Neural progenitor cell (in vitro differentiated cells): ENCODE measurements around the gene UBAP2. TPM values are rescaled to one million over a fixed set of nuclear protein-coding genes. Genes with fewer than 3 reads are reported as not detected.

ENCODE experiments used
- DNase-seq: peaks from one replicate; pipeline ENCODE4 v3.0.0-alpha.2; 2016; ENCODE audit warnings: low spot score
- H2AFZ ChIP-seq: fragments of 200-600 bp; sonication (generic); replicated peaks from 2 replicates; pipeline ENCODE4 v1.6.1; 2016; ENCODE audit warnings: antibody characterized with exemption
- H3F3A ChIP-seq: fragments of 200-600 bp; sonication (generic); 2 replicates; pipeline ENCODE4 v1.6.1; 2016; ENCODE audit warnings: antibody characterized with exemption, low read depth
- H3K27ac ChIP-seq: fragments of 200-600 bp; sonication (generic); 2 replicates; pipeline ENCODE4 v1.5.1; 2016; ENCODE audit warnings: mild to moderate bottlenecking
- H3K27me3 ChIP-seq: fragments of 200-600 bp; sonication (generic); 2 replicates; pipeline ENCODE4 v1.6.1; 2016; ENCODE audit warnings: mild to moderate bottlenecking, moderate library complexity
- H3K36me3 ChIP-seq: fragments of 200-600 bp; sonication (generic); 2 replicates; pipeline ENCODE4 v1.5.1; 2016
- H3K4me1 ChIP-seq: fragments of 200-600 bp; sonication (generic); 2 replicates; pipeline ENCODE4 v1.6.1; 2016; ENCODE audit warnings: mixed run types
- H3K4me2 ChIP-seq: fragments of 200-600 bp; sonication (generic); 2 replicates; pipeline ENCODE4 v1.6.1; 2016
- H3K4me3 ChIP-seq: fragments of 200-600 bp; sonication (generic); 2 replicates; pipeline ENCODE4 v1.5.1; 2016
- H3K79me2 ChIP-seq: fragments of 200-600 bp; sonication (generic); 2 replicates; pipeline ENCODE4 v1.6.1; 2016; ENCODE audit warnings: low read depth
- H3K9ac ChIP-seq: fragments of 200-600 bp; sonication (generic); 2 replicates; pipeline ENCODE4 v1.6.1; 2016
- H3K9me3 ChIP-seq: fragments of 200-600 bp; sonication (generic); 2 replicates; pipeline ENCODE4 v1.5.1; 2016; ENCODE audit warnings: low read depth
- H4K20me1 ChIP-seq: fragments of 200-600 bp; sonication (generic); 2 replicates; pipeline ENCODE4 v1.6.1; 2016; ENCODE audit warnings: low read depth
- H3K27ac Mint-ChIP-seq: 3 replicates; pipeline ENCODE4 v1.8.0; 2021; ENCODE audit warnings: mixed read lengths
- H3K27me3 Mint-ChIP-seq: 2 replicates; pipeline ENCODE4 v1.8.0; 2022; ENCODE audit warnings: low read depth, mild to moderate bottlenecking, inconsistent platforms, moderate library complexity, mixed read lengths; ENCODE audit not compliant: insufficient read depth
- H3K36me3 Mint-ChIP-seq: 3 replicates; pipeline ENCODE4 v1.8.0; 2021; ENCODE audit warnings: mixed read lengths
- H3K4me1 Mint-ChIP-seq: 3 replicates; pipeline ENCODE4 v1.8.0; 2021; ENCODE audit warnings: mixed read lengths
- H3K4me3 Mint-ChIP-seq: 3 replicates; pipeline ENCODE4 v1.8.0; 2021; ENCODE audit warnings: mild to moderate bottlenecking, moderate library complexity, mixed read lengths
- H3K9me3 Mint-ChIP-seq: 3 replicates; pipeline ENCODE4 v1.8.0; 2020; ENCODE audit warnings: mixed read lengths
- EZH2 ChIP-seq: fragments of 200-600 bp; sonication (generic); IDR thresholded peaks from 2 replicates; pipeline ENCODE4 v1.6.1; 2017; ENCODE audit warnings: antibody characterized with exemption, mild to moderate bottlenecking, moderate library complexity
- EZH2phosphoT487 ChIP-seq: fragments of 200-600 bp; sonication (generic); IDR thresholded peaks from 2 replicates; pipeline ENCODE4 v1.6.1; 2017; ENCODE audit warnings: antibody characterized with exemption
- total RNA-seq: library from RNA; depleted of rRNA; stranded (reverse); fragments of >200 nt; gene quantifications from 2 replicates; pipeline ENCODE4 v1.2.3, GENCODE V29; 2015; ENCODE audit warnings: low replicate concordance
- TF ChIP-seq, protein P1 (sequence below): fragments of 200-600 bp; sonication (generic); IDR thresholded peaks from 2 replicates; pipeline ENCODE4 v1.5.1; 2017; ENCODE audit warnings: antibody characterized with exemption, mild to moderate bottlenecking

The UBAP2 gene
- total RNA-seq, 1 donor from 2014 or later, result 24.3 TPM

GRCh38 chr9:34087370-34087769 lies 38.7 kb upstream of the UBAP2 start:
- H4K20me1 ChIP-seq, result no peaks in the 10 kb centered on the region
- H3K36me3 ChIP-seq, result no peaks in the 10 kb centered on the region
- no peak overlapping the region for H3K4me2 ChIP-seq
- Mint-ChIP-seq H3K4me1 (no peaks in the 10 kb centered on the region), H3K9me3 (no peaks in the 10 kb centered on the region), H3K27ac (no peak overlapping the region), H3K27me3 (peaks cover 5% of the 10 kb centered on the region), H3K36me3 (peaks cover 28% of the 10 kb centered on the region), H3K4me3 (no peak overlapping the region)
- H3K9me3 ChIP-seq, result no peaks in the 10 kb centered on the region
- DNase-seq, result no peak
- no peaks in the 10 kb centered on the region for H3K79me2 ChIP-seq
- no peaks in the 10 kb centered on the region for H3F3A ChIP-seq
- no peak for TF ChIP-seq EZH2phosphoT487
- TF ChIP-seq, protein P1, sequence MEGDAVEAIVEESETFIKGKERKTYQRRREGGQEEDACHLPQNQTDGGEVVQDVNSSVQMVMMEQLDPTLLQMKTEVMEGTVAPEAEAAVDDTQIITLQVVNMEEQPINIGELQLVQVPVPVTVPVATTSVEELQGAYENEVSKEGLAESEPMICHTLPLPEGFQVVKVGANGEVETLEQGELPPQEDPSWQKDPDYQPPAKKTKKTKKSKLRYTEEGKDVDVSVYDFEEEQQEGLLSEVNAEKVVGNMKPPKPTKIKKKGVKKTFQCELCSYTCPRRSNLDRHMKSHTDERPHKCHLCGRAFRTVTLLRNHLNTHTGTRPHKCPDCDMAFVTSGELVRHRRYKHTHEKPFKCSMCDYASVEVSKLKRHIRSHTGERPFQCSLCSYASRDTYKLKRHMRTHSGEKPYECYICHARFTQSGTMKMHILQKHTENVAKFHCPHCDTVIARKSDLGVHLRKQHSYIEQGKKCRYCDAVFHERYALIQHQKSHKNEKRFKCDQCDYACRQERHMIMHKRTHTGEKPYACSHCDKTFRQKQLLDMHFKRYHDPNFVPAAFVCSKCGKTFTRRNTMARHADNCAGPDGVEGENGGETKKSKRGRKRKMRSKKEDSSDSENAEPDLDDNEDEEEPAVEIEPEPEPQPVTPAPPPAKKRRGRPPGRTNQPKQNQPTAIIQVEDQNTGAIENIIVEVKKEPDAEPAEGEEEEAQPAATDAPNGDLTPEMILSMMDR, result no peak
- TF ChIP-seq EZH2, result no peak
- no peaks in the 10 kb centered on the region for H3K27me3 ChIP-seq
- H2AFZ ChIP-seq, result no peak overlapping the region
- no peak overlapping the region for H3K4me3 ChIP-seq
- no peak overlapping the region for H3K27ac ChIP-seq
- no peaks in the 10 kb centered on the region for H3K4me1 ChIP-seq
- H3K9ac ChIP-seq, result no peak overlapping the region

DNA sequence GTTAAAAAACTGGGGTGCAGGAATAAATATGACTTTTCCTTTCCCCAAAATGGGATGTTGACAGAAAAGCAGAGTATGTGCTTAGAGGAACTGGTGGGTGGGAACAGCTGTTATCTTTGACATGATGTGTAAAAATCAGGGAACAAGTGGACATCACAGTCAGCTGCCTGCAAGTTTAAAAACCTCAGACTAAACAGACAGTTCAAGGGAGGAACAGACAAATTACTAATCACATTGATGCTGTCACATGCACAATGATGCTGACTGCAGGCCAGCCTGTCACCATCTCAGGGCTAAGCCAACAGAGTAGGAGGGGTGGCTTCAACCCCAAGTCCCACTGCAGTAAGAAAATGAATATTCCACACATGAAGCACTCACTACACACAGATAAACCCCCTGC lies 38.2 kb upstream of the UBAP2 start:
- DNase-seq, result no peak
- Mint-ChIP-seq H3K27ac (no peak overlapping the region), H3K36me3 (peaks cover 24% of the 10 kb centered on the region), H3K9me3 (no peaks in the 10 kb centered on the region), H3K4me3 (no peak overlapping the region), H3K27me3 (peaks cover 5% of the 10 kb centered on the region), H3K4me1 (no peaks in the 10 kb centered on the region)
- Histone ChIP-seq H3K4me2 (no peak overlapping the region), H4K20me1 (no peaks in the 10 kb centered on the region), H3K9me3 (no peaks in the 10 kb centered on the region), H3K4me3 (no peak overlapping the region), H3K36me3 (no peaks in the 10 kb centered on the region), H3K79me2 (no peaks in the 10 kb centered on the region), H2AFZ (no peak overlapping the region), H3K27me3 (no peaks in the 10 kb centered on the region), H3K4me1 (no peaks in the 10 kb centered on the region), H3F3A (no peaks in the 10 kb centered on the region), H3K9ac (no peak overlapping the region), H3K27ac (no peak overlapping the region)
- TF ChIP-seq EZH2phosphoT487 (no peak), EZH2 (no peak)
- TF ChIP-seq, protein P1, result no peak

DNA sequence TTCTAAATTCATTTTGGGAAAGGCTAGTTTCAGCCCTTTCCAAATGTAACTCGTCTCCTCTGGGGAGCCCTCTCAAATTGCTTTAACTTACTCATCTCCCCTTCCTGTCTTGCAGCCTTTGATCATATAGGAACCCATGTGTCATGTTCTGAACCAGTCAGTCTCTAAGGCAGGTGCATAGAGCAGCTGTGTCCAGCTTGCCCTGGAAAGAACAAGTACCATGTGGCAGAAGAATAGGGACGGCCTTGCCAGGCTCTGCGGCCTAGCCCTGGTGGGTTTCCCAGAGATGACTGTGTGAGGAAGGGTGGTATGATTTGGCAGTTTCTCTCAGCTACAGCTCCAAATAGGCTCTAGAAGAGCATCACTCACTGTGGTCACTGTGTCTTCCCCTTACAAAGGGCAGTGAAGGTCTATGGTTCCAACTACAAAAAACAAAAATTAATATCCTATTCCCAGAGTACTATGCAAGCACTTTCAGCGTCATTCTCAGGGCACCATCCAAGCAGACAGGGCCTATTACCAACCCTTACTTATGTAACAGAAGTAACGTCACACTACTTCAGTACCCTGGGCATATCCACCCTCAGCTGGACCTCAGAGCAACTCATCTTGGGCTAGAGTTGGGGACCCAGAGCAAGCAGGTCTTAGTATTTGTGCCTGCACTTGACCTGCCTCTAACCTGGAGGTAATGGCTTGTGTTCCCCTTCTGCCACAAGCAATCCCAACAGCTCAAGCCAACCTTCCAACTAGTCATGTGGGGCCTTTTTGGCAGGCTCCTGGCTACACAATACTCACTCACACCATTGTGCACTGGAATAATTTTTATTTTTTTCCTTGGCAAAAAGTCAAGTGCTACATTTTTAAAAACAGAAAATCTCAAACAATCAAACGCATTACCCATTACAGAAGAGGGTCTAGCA lies 37.2 kb upstream of the UBAP2 start:
- H3K79me2 ChIP-seq, result no peaks in the 10 kb centered on the region
- no peaks in the 10 kb centered on the region for H4K20me1 ChIP-seq
- no peak overlapping the region for H3K4me3 ChIP-seq
- H3K27me3 ChIP-seq, result no peaks in the 10 kb centered on the region
- H3K36me3 Mint-ChIP-seq, result peaks cover 21% of the 10 kb centered on the region
- no peaks in the 10 kb centered on the region for H3K36me3 ChIP-seq
- no peaks in the 10 kb centered on the region for H3K9me3 ChIP-seq
- no peak overlapping the region for H3K27ac ChIP-seq
- peak overlapping the region; percentile 53 for H3K27ac Mint-ChIP-seq
- no peak for TF ChIP-seq EZH2
- no peak for TF ChIP-seq EZH2phosphoT487
- TF ChIP-seq, protein P1, result no peak
- no peak for DNase-seq
- H3K4me1 Mint-ChIP-seq, result no peaks in the 10 kb centered on the region
- no peaks in the 10 kb centered on the region for H3K9me3 Mint-ChIP-seq
- peaks cover 5% of the 10 kb centered on the region for H3K27me3 Mint-ChIP-seq
- H3K9ac ChIP-seq, result no peak overlapping the region
- no peak overlapping the region for H3K4me2 ChIP-seq
- no peak overlapping the region for H2AFZ ChIP-seq
- H3K4me1 ChIP-seq, result no peaks in the 10 kb centered on the region
- H3K4me3 Mint-ChIP-seq, result no peak overlapping the region
- no peaks in the 10 kb centered on the region for H3F3A ChIP-seq
